ENCODE results near the gene VIT. TPM values are rescaled to one million over a fixed set of nuclear protein-coding genes. Genes with fewer than 3 reads are reported as not detected.
"Not testable (repeated sequence)": the region's sequence is repeated elsewhere in the genome, so short reads cannot be mapped to it uniquely, and the experiment has no call there.

VIT gene
- total and polyA plus RNA-seq, 4 donors: 0.07 to 0.17 (median 0.09) TPM; not detected in 1

DNA sequence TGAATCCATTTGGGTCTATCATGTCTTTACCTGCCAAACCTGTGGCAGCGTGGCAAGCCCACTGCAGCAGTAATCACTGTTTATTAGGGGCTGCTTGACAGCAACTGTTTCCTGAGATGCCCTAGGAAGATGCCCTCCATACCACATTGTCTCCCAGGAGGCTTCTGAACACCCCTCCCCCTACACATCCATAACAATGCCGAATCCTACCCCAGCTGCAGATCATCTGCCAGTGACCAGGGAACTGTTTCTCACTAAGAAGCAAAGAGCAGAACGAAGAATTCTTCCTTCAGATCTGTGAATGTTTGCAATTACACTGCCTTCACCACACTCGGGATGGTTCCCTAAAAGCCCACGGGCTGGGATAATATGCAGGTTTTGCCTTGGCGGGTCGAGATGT lies 127.8 kb downstream of the VIT start:
- H3K4me3 ChIP-seq (ENCODE audit: low read depth in 1 of 3, low read length in 3 of 3): no peak overlapping the region
- 92% methylated on average over 7 of the region's 7 CpGs for WGBS
- TF ChIP-seq, protein P1, sequence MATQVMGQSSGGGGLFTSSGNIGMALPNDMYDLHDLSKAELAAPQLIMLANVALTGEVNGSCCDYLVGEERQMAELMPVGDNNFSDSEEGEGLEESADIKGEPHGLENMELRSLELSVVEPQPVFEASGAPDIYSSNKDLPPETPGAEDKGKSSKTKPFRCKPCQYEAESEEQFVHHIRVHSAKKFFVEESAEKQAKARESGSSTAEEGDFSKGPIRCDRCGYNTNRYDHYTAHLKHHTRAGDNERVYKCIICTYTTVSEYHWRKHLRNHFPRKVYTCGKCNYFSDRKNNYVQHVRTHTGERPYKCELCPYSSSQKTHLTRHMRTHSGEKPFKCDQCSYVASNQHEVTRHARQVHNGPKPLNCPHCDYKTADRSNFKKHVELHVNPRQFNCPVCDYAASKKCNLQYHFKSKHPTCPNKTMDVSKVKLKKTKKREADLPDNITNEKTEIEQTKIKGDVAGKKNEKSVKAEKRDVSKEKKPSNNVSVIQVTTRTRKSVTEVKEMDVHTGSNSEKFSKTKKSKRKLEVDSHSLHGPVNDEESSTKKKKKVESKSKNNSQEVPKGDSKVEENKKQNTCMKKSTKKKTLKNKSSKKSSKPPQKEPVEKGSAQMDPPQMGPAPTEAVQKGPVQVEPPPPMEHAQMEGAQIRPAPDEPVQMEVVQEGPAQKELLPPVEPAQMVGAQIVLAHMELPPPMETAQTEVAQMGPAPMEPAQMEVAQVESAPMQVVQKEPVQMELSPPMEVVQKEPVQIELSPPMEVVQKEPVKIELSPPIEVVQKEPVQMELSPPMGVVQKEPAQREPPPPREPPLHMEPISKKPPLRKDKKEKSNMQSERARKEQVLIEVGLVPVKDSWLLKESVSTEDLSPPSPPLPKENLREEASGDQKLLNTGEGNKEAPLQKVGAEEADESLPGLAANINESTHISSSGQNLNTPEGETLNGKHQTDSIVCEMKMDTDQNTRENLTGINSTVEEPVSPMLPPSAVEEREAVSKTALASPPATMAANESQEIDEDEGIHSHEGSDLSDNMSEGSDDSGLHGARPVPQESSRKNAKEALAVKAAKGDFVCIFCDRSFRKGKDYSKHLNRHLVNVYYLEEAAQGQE (IDR thresholded peaks at IDR 0.05): no peak
- TF ChIP-seq NR2F2 (IDR thresholded peaks at IDR 0.05) (no peak), FOXA1 (IDR thresholded peaks at IDR 0.05) (no peak), RXRA (IDR thresholded peaks at IDR 0.05) (no peak), FOXA2 (IDR thresholded peaks at IDR 0.05) (no peak), HNF4G (IDR thresholded peaks at IDR 0.05) (no peak), SP1 (IDR thresholded peaks at IDR 0.05) (no peak), EGR1 (IDR thresholded peaks at IDR 0.05; ENCODE audit: low read depth in 2 of 2) (no peak), GABPA (IDR thresholded peaks at IDR 0.05 in 1 of 2, conservative IDR thresholded peaks at IDR 0.05 in 1 of 2) (no peak), HNF4A (conservative IDR thresholded peaks at IDR 0.05) (no peak)
- TF ChIP-seq, protein P2, sequence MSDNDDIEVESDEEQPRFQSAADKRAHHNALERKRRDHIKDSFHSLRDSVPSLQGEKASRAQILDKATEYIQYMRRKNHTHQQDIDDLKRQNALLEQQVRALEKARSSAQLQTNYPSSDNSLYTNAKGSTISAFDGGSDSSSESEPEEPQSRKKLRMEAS (IDR thresholded peaks at IDR 0.05): no peak
- TF ChIP-seq, protein P3, sequence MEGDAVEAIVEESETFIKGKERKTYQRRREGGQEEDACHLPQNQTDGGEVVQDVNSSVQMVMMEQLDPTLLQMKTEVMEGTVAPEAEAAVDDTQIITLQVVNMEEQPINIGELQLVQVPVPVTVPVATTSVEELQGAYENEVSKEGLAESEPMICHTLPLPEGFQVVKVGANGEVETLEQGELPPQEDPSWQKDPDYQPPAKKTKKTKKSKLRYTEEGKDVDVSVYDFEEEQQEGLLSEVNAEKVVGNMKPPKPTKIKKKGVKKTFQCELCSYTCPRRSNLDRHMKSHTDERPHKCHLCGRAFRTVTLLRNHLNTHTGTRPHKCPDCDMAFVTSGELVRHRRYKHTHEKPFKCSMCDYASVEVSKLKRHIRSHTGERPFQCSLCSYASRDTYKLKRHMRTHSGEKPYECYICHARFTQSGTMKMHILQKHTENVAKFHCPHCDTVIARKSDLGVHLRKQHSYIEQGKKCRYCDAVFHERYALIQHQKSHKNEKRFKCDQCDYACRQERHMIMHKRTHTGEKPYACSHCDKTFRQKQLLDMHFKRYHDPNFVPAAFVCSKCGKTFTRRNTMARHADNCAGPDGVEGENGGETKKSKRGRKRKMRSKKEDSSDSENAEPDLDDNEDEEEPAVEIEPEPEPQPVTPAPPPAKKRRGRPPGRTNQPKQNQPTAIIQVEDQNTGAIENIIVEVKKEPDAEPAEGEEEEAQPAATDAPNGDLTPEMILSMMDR (IDR thresholded peaks at IDR 0.05; ENCODE audit: low read depth, low read length, missing input control): no peak
- TF ChIP-seq, protein P4, sequence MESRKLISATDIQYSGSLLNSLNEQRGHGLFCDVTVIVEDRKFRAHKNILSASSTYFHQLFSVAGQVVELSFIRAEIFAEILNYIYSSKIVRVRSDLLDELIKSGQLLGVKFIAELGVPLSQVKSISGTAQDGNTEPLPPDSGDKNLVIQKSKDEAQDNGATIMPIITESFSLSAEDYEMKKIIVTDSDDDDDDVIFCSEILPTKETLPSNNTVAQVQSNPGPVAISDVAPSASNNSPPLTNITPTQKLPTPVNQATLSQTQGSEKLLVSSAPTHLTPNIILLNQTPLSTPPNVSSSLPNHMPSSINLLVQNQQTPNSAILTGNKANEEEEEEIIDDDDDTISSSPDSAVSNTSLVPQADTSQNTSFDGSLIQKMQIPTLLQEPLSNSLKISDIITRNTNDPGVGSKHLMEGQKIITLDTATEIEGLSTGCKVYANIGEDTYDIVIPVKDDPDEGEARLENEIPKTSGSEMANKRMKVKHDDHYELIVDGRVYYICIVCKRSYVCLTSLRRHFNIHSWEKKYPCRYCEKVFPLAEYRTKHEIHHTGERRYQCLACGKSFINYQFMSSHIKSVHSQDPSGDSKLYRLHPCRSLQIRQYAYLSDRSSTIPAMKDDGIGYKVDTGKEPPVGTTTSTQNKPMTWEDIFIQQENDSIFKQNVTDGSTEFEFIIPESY (IDR thresholded peaks at IDR 0.05): no peak
- TF ChIP-seq, protein P5, sequence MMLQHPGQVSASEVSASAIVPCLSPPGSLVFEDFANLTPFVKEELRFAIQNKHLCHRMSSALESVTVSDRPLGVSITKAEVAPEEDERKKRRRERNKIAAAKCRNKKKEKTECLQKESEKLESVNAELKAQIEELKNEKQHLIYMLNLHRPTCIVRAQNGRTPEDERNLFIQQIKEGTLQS (IDR thresholded peaks at IDR 0.05): no peak
- H3K9ac ChIP-seq (ENCODE audit: low read depth in 1 of 2, low read length in 2 of 2): no peak overlapping the region
- peaks cover 7 to 23% (median 19%) of the 10 kb centered on the region in 4 donors for H3K4me1 ChIP-seq (ENCODE audit: control insufficient read depth in 4 of 4, insufficient read depth in 4 of 4, low read length in 3 of 4)
- H3K36me3 ChIP-seq (ENCODE audit: control insufficient read depth in 4 of 4, insufficient read depth in 3 of 4, low read depth in 1 of 4, low read length in 3 of 4): no peaks in the 10 kb centered on the region
- H3K9me3 ChIP-seq (ENCODE audit: control insufficient read depth in 4 of 4, low read length in 3 of 4): no peaks in the 10 kb centered on the region
- DNase-seq (ENCODE audit: low spot score): no peak
- H3K27ac ChIP-seq (ENCODE audit: low read depth in 1 of 2, low read length in 2 of 2): no peak overlapping the region
- no peaks in the 10 kb centered on the region for H3K27me3 ChIP-seq (ENCODE audit: control insufficient read depth in 4 of 4, insufficient read depth in 4 of 4, low read length in 3 of 4)

DNA sequence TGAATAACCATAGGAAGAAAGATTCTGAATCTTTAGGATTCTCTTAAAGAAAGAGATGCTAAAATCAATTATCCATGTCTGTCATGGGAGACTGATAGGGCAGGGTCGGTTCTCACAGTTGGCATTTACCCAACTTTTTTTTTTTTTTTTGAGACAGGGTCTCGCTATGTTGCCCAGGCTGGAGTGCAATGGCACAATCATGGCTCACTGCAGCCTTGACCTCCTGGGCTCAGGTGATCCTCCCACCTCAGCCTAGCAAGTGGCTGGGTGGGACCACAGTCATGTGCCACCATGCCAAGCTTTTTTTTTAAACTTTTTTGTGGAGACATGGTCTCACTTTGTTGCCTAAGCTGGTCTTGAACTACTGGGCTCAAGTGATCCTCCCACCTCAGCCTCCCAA lies 128.2 kb downstream of the VIT start:
- H3K9ac ChIP-seq (ENCODE audit: low read depth in 1 of 2, low read length in 2 of 2); H3K9me3 ChIP-seq (ENCODE audit: control insufficient read depth in 4 of 4, low read length in 3 of 4); H3K27ac ChIP-seq (ENCODE audit: low read depth in 1 of 2, low read length in 2 of 2); H3K36me3 ChIP-seq (ENCODE audit: control insufficient read depth in 4 of 4, insufficient read depth in 3 of 4, low read depth in 1 of 4, low read length in 3 of 4); H3K27me3 ChIP-seq (ENCODE audit: control insufficient read depth in 4 of 4, insufficient read depth in 4 of 4, low read length in 3 of 4); H3K4me3 ChIP-seq (ENCODE audit: low read depth in 1 of 3, low read length in 3 of 3); DNase-seq (ENCODE audit: low spot score): not testable (repeated sequence)
- WGBS: 79% methylated on average over 2 of the region's 2 CpGs
- H3K4me1 ChIP-seq (ENCODE audit: control insufficient read depth in 4 of 4, insufficient read depth in 4 of 4, low read length in 3 of 4): peaks cover 7 to 23% (median 19%) of the 10 kb centered on the region in 4 donors

Data from liver (tissue), 9 donors.